ENCODE results near the gene KLK13.

DNA sequence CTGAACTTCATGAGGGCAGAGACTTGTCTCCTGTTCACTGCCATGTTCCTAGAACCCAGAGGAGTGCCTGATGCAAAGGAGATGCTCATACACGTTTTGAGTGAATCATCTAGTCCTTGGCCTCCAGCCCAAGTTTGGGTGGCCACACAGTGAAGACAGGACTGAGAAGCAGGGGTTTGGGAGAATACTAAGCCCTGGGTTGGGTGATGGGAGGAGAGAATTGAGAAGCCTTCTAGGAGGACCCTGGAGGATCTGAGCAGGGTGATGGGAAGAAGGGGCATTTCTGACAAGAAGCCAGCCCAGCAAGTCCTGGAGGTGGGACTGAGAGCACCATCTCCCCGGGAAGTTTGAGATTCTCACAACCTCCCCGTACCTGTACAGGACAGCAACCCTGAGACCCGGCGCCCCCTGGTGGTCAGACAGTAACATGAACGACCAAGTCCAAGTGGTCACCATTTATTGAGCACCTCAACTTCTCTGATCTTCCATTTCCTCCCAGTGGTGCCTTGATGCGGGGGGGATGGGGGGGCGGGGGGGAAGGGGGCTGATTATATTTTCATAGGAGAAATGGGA lies 32.4 kb upstream of the KLK13 start:
- TF ChIP-seq POLR2AphosphoS5 (IDR thresholded peaks at IDR 0.05; ENCODE audit: low read depth, low read length) (no peak), TAF1 (IDR thresholded peaks at IDR 0.05; ENCODE audit: borderline replicate concordance, insufficient read depth, low read length) (no peak), SIN3A (IDR thresholded peaks at IDR 0.05; ENCODE audit: borderline replicate concordance, insufficient read depth, low read length) (no peak)
- TF ChIP-seq, protein P1, sequence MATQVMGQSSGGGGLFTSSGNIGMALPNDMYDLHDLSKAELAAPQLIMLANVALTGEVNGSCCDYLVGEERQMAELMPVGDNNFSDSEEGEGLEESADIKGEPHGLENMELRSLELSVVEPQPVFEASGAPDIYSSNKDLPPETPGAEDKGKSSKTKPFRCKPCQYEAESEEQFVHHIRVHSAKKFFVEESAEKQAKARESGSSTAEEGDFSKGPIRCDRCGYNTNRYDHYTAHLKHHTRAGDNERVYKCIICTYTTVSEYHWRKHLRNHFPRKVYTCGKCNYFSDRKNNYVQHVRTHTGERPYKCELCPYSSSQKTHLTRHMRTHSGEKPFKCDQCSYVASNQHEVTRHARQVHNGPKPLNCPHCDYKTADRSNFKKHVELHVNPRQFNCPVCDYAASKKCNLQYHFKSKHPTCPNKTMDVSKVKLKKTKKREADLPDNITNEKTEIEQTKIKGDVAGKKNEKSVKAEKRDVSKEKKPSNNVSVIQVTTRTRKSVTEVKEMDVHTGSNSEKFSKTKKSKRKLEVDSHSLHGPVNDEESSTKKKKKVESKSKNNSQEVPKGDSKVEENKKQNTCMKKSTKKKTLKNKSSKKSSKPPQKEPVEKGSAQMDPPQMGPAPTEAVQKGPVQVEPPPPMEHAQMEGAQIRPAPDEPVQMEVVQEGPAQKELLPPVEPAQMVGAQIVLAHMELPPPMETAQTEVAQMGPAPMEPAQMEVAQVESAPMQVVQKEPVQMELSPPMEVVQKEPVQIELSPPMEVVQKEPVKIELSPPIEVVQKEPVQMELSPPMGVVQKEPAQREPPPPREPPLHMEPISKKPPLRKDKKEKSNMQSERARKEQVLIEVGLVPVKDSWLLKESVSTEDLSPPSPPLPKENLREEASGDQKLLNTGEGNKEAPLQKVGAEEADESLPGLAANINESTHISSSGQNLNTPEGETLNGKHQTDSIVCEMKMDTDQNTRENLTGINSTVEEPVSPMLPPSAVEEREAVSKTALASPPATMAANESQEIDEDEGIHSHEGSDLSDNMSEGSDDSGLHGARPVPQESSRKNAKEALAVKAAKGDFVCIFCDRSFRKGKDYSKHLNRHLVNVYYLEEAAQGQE (IDR thresholded peaks at IDR 0.05; ENCODE audit: insufficient read depth in 1 of 2, low read depth in 2 of 2, low read length in 2 of 2) = no peak
